OCI-M1 (cell line): ENCODE results near the gene CTNNAL1.
"Not testable (repeated sequence)": the region's sequence is repeated elsewhere in the genome, so short reads cannot be mapped to it uniquely, and the experiment has no call there.

Source experiments
- DNase-seq: peaks from one replicate; lab custom pipeline; 2025; lab: John Stamatoyannopoulos, UW

CTNNAL1 gene

DNA sequence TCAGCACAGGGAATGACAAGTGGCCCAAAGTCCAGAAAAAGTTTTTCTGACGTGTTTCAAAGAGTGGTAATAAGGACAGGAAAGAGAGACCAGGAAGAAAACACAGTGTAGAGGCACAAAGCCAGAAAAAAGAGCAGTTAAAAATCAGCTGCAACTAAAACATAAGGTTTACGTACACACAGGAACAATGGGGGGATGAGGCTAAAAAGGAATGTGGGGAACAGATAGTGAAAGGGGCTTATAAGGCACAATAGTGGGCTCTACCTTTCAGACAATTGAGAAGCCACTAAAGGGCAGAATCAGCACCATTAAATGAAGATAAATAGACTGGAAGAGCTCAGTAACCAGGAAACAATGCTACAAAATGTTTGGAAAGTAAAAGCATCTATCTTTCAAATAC lies 84.9 kb downstream of the CTNNAL1 start:
- DNase-seq: no peak

GRCh38 chr9:108924466-108924865 lies 88.8 kb downstream of the CTNNAL1 start:
- DNase-seq: no peak

GRCh38 chr9:108921200-108921599 lies 92.1 kb downstream of the CTNNAL1 start:
- no peak for DNase-seq

- DNase-seq: not testable (repeated sequence)
Measured at GRCh38 chr9:108920401-108920800, 92.9 kb downstream of the CTNNAL1 start.

DNA sequence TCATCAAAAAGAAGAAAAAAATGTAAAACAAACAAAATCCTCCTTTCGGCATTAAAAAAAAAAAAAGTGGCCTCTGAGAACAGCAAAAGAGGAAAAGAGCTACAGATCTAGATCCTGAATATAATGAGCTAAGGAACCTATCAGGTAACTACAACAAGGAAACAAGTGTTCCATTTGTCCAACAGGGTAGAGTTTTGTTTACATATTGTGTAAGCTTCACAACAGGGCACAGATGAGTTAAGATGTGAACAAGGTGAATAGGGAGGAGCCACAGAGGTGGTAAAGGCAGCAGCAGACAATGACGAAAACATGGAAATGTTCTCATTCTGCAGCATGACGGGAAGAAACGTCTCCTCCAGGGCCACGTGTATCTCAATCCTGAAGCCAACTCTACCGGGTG lies 93.8 kb downstream of the CTNNAL1 start:
- no peak for DNase-seq

GRCh38 chr9:108913391-108913790 lies 99.9 kb downstream of the CTNNAL1 start:
- DNase-seq: no peak

GRCh38 chr9:108911820-108912219 lies 101.5 kb downstream of the CTNNAL1 start:
- DNase-seq: no peak

GRCh38 chr9:108910914-108911313 lies 102.4 kb downstream of the CTNNAL1 start:
- no peak for DNase-seq

- DNase-seq: no peak
Measured at GRCh38 chr9:108910402-108910801, 102.9 kb downstream of the CTNNAL1 start.

DNA sequence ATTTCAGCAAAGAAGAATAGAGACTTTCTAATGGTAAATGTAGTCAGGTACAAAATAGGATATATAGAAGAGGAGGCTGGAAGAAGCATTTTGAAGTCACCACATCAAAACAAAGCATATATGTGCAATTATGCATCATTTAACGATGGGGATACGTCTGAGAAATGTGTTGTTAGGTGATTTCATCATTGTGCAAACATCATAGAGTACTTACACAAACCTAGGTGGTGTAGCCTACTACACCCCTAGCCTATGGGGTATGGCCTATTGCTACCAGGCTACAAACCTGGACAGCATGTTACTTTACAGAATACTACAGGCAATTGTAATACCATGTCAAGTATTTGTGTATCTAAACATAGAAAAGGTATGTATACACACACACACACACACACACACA lies 107.8 kb downstream of the CTNNAL1 start:
- no peak for DNase-seq

DNA sequence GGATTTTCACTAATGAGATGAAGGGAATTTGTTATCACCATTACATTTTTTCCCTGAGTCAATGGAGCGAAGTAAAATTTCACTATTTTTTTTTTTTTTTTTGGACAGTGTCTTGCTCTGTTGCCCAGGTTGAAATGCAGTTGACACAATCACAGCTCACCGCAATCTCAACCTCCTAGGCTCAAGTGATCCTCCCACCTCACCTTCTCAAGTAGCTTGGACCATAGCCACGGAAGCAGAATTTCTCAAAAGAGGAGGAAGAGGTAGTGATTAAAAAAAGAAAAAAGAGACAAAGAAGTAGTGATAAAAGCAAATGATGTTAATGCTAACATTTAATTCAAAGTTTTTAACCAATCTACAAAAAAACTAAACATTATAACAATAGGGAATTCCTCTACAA lies 109.1 kb downstream of the CTNNAL1 start:
- DNase-seq: no peak

DNA sequence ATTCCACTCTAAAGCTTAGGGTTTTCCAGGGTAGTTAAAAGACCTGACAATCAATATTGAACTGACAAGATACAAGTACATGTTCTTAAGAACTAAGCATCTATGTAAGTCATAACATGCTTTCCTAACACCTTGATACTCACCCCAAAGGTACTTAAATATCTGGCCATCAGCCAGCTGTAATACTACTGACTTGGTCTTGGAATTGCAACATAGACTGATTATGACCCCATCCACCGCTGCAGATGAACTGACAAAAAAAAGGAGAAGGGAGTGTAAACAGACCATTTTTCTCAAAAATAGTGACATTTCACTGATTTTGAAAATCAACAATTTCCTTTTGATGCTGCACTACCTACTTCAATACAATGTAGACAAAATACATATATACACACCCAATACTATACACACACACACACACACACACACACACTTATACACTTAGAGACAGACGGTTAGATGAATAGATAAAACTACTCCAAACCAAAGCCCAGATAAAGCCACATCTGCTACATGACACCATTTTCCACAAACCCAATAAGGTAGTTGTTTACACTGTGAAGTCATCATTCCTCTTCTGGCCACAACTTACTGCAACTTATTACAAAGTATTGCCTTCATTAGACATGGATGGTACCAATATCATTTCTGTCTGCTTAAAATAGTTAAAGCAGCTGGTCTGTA lies 109.7 kb downstream of the CTNNAL1 start:
- peak; percentile 60 for DNase-seq

DNA sequence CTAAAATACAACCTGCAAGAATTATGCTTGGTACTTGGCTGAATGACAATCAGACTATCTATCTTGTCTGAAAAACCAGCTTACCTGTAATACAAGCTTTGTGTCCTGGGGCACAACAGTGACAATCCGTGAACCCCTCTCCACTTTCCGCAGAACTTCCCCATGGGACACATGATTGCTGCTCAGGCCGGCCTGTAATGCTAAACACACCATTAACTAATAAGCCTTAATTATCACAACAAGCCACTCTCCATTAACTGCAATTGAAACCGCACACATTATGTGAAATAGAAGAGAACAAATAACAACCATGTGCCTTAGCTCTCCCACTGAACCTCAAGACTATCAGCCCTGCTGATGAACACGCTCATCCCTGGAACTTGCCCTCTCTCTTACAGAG lies 113.1 kb downstream of the CTNNAL1 start:
- DNase-seq: no peak

GRCh38 chr9:108899023-108899695 lies 114.1 kb downstream of the CTNNAL1 start:
- DNase-seq: not testable (repeated sequence)

DNA sequence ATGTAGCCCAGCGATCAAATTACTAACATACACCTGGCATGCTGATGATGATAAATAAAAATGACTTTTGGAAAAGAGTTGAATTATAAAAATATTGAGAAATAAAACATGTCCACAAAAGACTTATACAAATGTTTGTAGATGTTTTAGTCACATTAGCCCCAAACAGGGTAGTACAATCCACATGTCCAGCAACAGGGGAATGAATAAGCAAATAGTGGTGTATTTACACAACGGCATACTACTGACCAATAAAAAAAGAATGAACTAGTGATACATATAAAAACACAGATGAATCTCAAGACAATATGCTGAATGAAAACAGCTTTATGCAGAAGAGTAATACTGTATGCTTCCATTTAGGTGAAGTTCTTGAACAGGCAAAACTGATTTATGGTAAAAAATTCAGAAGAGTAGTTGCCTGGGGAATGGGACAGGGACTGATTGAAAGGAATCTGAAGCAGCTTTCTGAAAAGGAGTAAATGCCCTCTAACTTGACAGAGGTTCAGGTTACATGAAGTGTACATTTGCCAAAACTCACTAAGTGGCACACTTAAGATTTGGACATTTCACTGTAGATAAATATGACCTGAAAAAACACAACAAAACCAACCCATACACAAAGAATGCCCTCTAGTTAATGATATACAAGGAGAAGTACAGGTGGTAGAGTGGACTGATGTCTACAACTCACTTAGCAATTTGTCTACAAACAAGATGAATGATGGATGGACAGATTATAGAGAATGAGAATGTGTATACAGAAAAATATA lies 115.8 kb downstream of the CTNNAL1 start:
- DNase-seq: no peak

DNA sequence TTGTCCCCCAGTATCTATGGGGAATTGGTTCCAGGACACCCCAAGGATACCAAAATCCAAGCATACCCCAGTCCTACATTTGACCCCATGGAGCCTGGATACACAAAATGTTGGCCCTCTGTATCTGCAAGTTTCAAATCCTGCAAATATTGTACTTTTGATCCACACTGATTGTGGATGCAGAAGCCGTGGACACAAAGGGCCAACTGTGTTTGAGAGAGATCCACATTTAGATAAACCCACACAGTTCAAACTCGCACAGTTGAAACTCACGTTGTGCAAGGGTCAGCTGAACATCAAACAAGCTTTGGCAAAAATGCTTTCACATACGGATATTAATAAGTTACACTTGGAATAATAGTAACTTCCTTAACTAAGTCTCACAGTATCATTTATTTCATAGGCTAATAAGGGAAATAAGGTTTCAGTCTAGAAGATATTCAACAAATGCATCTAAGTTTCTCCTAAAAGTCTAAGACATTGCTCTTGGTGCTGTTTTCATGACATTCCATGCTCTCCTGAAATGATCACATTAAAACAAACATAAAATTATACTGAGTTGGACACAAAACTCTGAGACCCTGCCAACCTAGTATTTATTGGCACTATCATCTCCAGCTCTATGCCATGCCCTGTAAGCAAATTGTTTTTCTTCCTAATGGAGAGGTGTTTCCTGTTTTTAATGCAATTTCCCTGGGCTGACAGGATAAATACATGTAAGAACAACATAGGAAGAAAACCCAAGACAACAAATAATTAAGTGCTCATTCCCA lies 118.9 kb downstream of the CTNNAL1 start:
- no peak for DNase-seq
